PC-3 (cell line): ENCODE data around the gene TMEM178B. TPM values are rescaled to one million over a fixed set of nuclear protein-coding genes. Genes with fewer than 3 reads are reported as not detected.

Experiments used
- ATAC-seq: fragments of 200-7000 bp; cut with Tn5 transposase; 2 replicates; pipeline ENCODE4 v1.9.1; 2020; ENCODE audit warnings: mild to moderate bottlenecking, moderate library complexity
- BruUV-seq: library from RNA; stranded (reverse); fragments of 400-500 nt; replicated peaks from 2 replicates; lab custom pipeline; 2021; lab: Mats Ljungman, UMichigan
- CTCF ChIA-PET: fragments of 300-600 bp; sonication (Branson Sonifier 250); formaldehyde crosslinking; loops from one replicate; lab custom pipeline; 2022; ENCODE audit warnings: antibody characterized with exemption; lab: Charles Lee
- POLR2A ChIA-PET: fragments of 300-600 bp; sonication (Branson Sonifier 250); formaldehyde crosslinking; loops from one replicate; lab custom pipeline; 2022; ENCODE audit warnings: antibody characterized with exemption; ENCODE audit not compliant: unreplicated experiment; lab: Charles Lee
- DNase-seq: peaks from one replicate; pipeline ENCODE4 v3.0.0-alpha.2; 2015
- H2AFZ ChIP-seq: fragments of 300-600 bp; sonication (generic); 2 replicates; pipeline ENCODE4 v1.6.0; 2016; ENCODE audit warnings: antibody characterized with exemption, low read length
- H3F3A ChIP-seq: fragments of 300-600 bp; sonication (generic); one replicate; pipeline ENCODE4 v1.6.0; 2017; ENCODE audit warnings: antibody characterized with exemption, low read length, control low read depth, mild to moderate bottlenecking; ENCODE audit not compliant: unreplicated experiment
- H3K27ac ChIP-seq: fragments of 300-600 bp; sonication (generic); 2 replicates; pipeline ENCODE4 v1.5.1; 2016; ENCODE audit warnings: mild to moderate bottlenecking, low read length
- H3K27me3 ChIP-seq: fragments of 300-600 bp; sonication (generic); 2 replicates; pipeline ENCODE4 v1.6.1; 2016; ENCODE audit warnings: low read length, mixed read lengths
- H3K36me3 ChIP-seq: fragments of 300-600 bp; sonication (generic); 2 replicates; pipeline ENCODE4 v1.6.1; 2016; ENCODE audit warnings: low read depth, mixed run types, low read length, mixed read lengths
- H3K4me1 ChIP-seq: fragments of 300-600 bp; sonication (generic); 2 replicates; pipeline ENCODE4 v1.5.1; 2016; ENCODE audit warnings: low read length; ENCODE audit not compliant: insufficient read depth
- H3K4me2 ChIP-seq: fragments of 300-600 bp; sonication (generic); 2 replicates; pipeline ENCODE4 v1.6.0; 2016; ENCODE audit warnings: low read length
- H3K4me3 ChIP-seq: fragments of 300-600 bp; sonication (generic); 2 replicates; pipeline ENCODE4 v1.5.1; 2016; ENCODE audit warnings: mild to moderate bottlenecking, low read length, mixed read lengths
- H3K79me2 ChIP-seq: fragments of 300-600 bp; sonication (generic); 2 replicates; pipeline ENCODE4 v1.6.1; 2017; ENCODE audit warnings: low read length, mixed read lengths
- H3K9ac ChIP-seq: fragments of 300-600 bp; sonication (generic); 2 replicates; pipeline ENCODE4 v1.6.0; 2016; ENCODE audit warnings: mild to moderate bottlenecking, low read length
- H3K9me2 ChIP-seq: fragments of 300-600 bp; sonication (generic); replicated peaks from 2 replicates; pipeline ENCODE4 v1.6.1; 2016; ENCODE audit warnings: mixed run types, low read length, mixed read lengths
- H3K9me3 ChIP-seq: fragments of 300-600 bp; sonication (generic); 2 replicates; pipeline ENCODE4 v1.6.1; 2016; ENCODE audit warnings: low read length, mixed read lengths
- H4K20me1 ChIP-seq: fragments of 300-600 bp; sonication (generic); 2 replicates; pipeline ENCODE4 v1.6.1; 2016; ENCODE audit warnings: low read length, mixed read lengths
- CTCF ChIP-seq: fragments of 300-600 bp; sonication (generic); conservative IDR thresholded peaks from 2 replicates; pipeline ENCODE4 v1.5.1; 2017; ENCODE audit warnings: antibody characterized with exemption, low read depth, mild to moderate bottlenecking, low read length
- EZH2 ChIP-seq: fragments of 300-600 bp; sonication (generic); IDR thresholded peaks from one replicate; pipeline ENCODE4 v1.6.1; 2017; ENCODE audit warnings: antibody characterized with exemption, mild to moderate bottlenecking, low read length; ENCODE audit not compliant: unreplicated experiment
- EZH2phosphoT487 ChIP-seq: fragments of 300-600 bp; sonication (generic); IDR thresholded peaks from 2 replicates; pipeline ENCODE4 v1.6.1; 2018; ENCODE audit warnings: mild to moderate bottlenecking, antibody characterized with exemption, low read length, borderline replicate concordance
- intact Hi-C: fragments of 100-400 bp; cut with micrococcal nuclease; formaldehyde crosslinking; loops from 2 replicates; pipeline ENCODE4 v1.9.0; 2023
- total RNA-seq: library from RNA; depleted of rRNA; stranded (reverse); fragments of >200 nt; gene quantifications from 2 replicates; pipeline ENCODE4 v1.2.3, GENCODE V29; 2014

TMEM178B gene
- total RNA-seq, 1 experiment from 2014 or later = 0.29 TPM

GRCh38 chr7:141461924-141462323 is 388.1 kb downstream of the TMEM178B start:
- intact Hi-C loops = no loop called here

GRCh38 chr7:141462958-141463357 is 389.1 kb downstream of the TMEM178B start:
- H3K27me3 ChIP-seq = peaks cover 33% of the 10 kb centered on the region
- no TSS peak for BruUV-seq
- DNase-seq (no peak), ATAC-seq (no peak)
- H3F3A ChIP-seq = no peaks in the 10 kb centered on the region
- no peak overlapping the region for H3K27ac ChIP-seq
- TF ChIP-seq CTCF (no peak), EZH2 (no peak), EZH2phosphoT487 (no peak)
- no peaks in the 10 kb centered on the region for H3K9me3 ChIP-seq
- H3K9ac ChIP-seq = no peak overlapping the region
- H3K36me3 ChIP-seq = no peaks in the 10 kb centered on the region
- H4K20me1 ChIP-seq = no peaks in the 10 kb centered on the region
- ChIA-PET CTCF (no interaction called here), POLR2A (no interaction called here)
- H3K9me2 ChIP-seq = no peaks in the 10 kb centered on the region
- no peaks in the 10 kb centered on the region for H3K79me2 ChIP-seq
- H3K4me2 ChIP-seq = no peak overlapping the region
- no peaks in the 10 kb centered on the region for H3K4me1 ChIP-seq
- intact Hi-C loops = no loop called here
- no peak overlapping the region for H3K4me3 ChIP-seq
- no peak overlapping the region for H2AFZ ChIP-seq

More at GRCh38 chr7:141461924-141462323, 388.1 kb downstream of the TMEM178B start:
- TF ChIP-seq CTCF (no peak), EZH2phosphoT487 (no peak), EZH2 (no peak)
- Histone ChIP-seq H3K27ac (no peak overlapping the region), H3K9me3 (no peaks in the 10 kb centered on the region), H3K36me3 (no peaks in the 10 kb centered on the region), H3K79me2 (no peaks in the 10 kb centered on the region), H3K9me2 (no peaks in the 10 kb centered on the region), H4K20me1 (no peaks in the 10 kb centered on the region), H3K4me3 (no peak overlapping the region), H3K9ac (no peak overlapping the region), H3K4me2 (no peak overlapping the region), H2AFZ (no peak overlapping the region), H3K27me3 (peaks cover 37% of the 10 kb centered on the region), H3F3A (no peaks in the 10 kb centered on the region), H3K4me1 (no peaks in the 10 kb centered on the region)
- no peak for ATAC-seq
- DNase-seq = no peak
- ChIA-PET CTCF (no interaction called here), POLR2A (interaction anchor here (0.6 kb wide), 1 partner anchor 392 kb away, joined by 4 read pairs; no protein-coding TSS in a partner anchor)
- no TSS peak for BruUV-seq

- no peaks in the 10 kb centered on the region for H3K4me1 ChIP-seq
- H3F3A ChIP-seq = no peaks in the 10 kb centered on the region
- no peak overlapping the region for H3K4me3 ChIP-seq
- no TSS peak for BruUV-seq
- ATAC-seq (peak; percentile 63; the same call in 1 of the 2 replicates), DNase-seq (peak; percentile 46)
- intact Hi-C loops = no loop called here
- peaks cover 43% of the 10 kb centered on the region for H3K27me3 ChIP-seq
- no peaks in the 10 kb centered on the region for H3K79me2 ChIP-seq
- H3K4me2 ChIP-seq = peak overlapping the region; percentile 50
- no peak overlapping the region for H3K27ac ChIP-seq
- H3K9ac ChIP-seq = no peak overlapping the region
- H3K9me3 ChIP-seq = no peaks in the 10 kb centered on the region
- no peaks in the 10 kb centered on the region for H3K9me2 ChIP-seq
- CTCF ChIA-PET = no interaction called here
- no peaks in the 10 kb centered on the region for H3K36me3 ChIP-seq
- no peak overlapping the region for H2AFZ ChIP-seq
- TF ChIP-seq EZH2 (no peak), CTCF (no peak), EZH2phosphoT487 (no peak)
- no peaks in the 10 kb centered on the region for H4K20me1 ChIP-seq
- POLR2A ChIA-PET = no interaction called here
Measured at GRCh38 chr7:141463986-141464385, 390.1 kb downstream of the TMEM178B start.
